GM12873 (cell line): Measurements from ENCODE around the gene LCE7A.

ENCODE experiments used
- TF ChIP-seq, protein P1 (sequence below): IDR thresholded peaks from 2 replicates; pipeline ENCODE4 v1.5.1; 2012; ENCODE audit warnings: low read depth, mild to moderate bottlenecking, moderate library complexity, low read length, control low read depth; ENCODE audit not compliant: insufficient read depth; ENCODE audit errors: missing control alignments

Gene LCE7A

DNA sequence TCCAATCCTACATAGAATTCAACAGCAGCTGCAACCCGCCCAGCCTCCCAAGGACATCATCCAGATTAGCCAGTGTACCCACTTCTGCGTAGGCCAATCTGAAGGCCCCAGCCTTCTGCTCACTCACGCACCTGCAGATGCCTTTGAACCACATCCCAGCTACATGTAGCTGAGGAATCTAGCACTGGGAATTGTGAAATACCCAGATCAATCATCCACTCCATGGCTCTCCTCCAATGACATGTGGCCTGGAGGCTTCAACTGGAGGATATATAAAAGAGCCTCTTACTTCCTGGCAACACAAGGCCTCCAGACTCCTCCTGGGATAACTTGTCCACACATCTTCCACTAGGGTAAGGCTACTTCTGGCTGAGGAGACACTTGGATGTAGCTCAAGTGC is 17.2 kb upstream of the LCE7A start, which contains the start of gene LCE6A:
TSS of gene LCE6A (plus strand) at position 301 of the 400 bp plus-strand sequence. CDS start 665 bp downstream, outside the sequence.
- TF ChIP-seq, protein P1, sequence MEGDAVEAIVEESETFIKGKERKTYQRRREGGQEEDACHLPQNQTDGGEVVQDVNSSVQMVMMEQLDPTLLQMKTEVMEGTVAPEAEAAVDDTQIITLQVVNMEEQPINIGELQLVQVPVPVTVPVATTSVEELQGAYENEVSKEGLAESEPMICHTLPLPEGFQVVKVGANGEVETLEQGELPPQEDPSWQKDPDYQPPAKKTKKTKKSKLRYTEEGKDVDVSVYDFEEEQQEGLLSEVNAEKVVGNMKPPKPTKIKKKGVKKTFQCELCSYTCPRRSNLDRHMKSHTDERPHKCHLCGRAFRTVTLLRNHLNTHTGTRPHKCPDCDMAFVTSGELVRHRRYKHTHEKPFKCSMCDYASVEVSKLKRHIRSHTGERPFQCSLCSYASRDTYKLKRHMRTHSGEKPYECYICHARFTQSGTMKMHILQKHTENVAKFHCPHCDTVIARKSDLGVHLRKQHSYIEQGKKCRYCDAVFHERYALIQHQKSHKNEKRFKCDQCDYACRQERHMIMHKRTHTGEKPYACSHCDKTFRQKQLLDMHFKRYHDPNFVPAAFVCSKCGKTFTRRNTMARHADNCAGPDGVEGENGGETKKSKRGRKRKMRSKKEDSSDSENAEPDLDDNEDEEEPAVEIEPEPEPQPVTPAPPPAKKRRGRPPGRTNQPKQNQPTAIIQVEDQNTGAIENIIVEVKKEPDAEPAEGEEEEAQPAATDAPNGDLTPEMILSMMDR, result no peak

DNA sequence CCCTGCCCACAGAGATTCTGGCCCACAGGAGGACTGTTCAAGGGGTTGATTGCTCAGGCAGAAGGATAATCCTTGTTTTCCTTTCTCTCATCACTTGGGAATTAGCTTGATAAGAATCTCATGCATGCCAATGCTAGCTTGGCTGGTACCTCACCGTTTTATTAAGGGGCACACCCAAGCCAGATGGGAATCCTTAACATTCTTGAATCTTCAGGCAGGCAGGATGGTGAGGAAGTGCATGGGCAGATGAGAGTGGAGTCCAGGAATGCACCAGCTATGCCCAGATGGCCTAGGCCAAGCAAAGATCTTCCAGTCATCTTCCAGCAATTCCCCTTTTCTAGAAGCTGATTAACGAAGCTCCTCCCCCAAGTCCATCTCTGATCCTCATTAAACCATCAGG is 4.1 kb upstream of the LCE7A start:
- TF ChIP-seq, protein P1, result no peak

DNA sequence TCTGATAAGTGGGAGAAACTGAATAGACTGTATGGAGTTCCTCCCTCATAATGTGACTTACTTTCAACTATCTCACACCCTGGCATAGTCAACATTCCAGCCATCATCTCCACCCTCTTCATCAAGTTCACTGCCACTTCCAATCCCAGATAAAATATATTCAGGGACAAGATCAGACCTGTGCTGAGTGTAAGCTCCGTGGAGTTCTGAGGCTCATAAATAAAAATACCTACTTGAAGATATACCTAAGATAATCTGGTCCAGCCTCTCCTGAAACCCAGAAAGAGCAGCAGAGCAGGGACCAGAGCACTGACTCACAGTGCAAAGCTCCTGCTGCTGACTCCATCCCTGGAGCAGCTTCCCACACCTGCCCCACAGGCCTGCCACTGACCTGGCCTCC is 1.7 kb upstream of the LCE7A start:
- TF ChIP-seq, protein P1, result no peak

DNA sequence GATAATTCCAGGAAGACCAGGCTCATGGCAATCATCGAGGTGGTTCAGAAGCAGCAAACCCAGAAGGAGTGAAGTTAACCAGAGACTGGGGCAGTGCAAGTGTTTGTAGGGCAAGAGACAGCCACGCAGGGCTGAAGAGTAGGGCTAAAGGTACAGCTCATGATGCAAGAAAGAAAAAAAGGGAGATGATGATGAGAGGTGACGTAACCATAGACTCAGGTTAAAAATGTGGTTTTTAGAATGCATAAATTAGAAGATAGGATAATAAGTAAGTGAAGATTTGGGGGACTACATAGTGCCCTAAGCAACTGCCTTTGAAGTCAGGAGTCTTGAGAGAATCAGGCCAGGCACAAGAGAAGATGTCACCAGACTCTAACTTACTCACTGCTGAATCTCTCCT is 333 bp downstream of the LCE7A start:
- TF ChIP-seq, protein P1, result no peak

DNA sequence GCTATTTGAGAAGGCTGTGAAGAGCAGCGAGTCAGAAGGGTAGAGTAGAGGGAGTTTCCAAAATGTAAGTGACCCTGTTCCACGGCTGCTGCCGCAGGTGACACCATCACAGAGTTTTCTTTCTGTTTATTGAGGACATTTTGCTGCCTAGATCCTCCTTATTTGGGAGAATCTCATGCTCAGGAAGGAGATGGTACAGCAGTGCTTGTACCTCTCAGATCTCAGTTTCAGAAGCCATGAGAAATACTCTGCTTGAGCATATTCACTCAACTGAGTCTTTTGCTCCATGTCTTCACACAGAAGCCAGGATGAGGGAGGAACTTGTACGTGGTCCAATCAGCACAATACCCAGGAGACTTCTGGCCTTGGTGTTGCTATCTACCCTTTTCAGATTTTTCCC is 1.6 kb downstream of the LCE7A start:
- TF ChIP-seq, protein P1, result no peak

DNA sequence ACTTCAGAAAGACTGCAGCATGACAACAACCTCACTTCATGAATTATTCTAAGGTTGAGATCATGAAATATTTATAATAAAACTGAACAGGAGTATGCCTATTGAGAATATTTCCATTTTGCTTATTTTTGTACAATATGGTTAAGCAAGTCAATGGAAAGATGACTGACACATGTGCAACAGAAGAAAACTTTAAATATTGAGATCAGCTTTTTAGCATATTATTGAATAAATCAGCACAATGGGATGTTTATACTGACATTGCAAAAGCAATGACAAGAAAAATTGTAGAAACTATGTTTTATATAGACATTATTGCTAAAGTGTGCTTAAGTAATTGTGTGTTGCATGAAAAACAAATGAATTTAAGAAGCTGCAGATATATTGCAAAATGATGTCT is 4.6 kb downstream of the LCE7A start:
- TF ChIP-seq, protein P1, result no peak

DNA sequence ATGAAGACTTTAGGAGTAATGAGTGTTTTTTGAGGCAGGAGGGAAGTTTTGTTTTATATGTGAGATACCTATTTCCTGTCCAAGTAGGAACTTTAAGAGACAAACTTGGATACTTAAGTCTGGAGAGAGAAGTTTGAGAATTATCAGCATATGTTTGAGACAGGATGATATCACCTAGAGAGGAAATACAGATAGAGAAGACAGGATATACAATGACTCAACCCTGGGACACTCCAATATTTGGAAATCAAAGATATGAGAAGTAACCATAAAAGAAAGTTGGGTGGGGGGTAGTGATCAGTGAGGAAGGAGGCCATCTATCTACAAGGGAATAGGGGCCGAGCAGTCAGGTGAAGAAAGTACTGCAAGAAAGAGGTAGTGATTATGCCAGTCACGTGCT is 6.5 kb downstream of the LCE7A start:
- TF ChIP-seq, protein P1, result no peak
